Measurements from ENCODE around the gene PRKCH. TPM values are rescaled to one million over a fixed set of nuclear protein-coding genes. Genes with fewer than 3 reads are reported as not detected.

PRKCH gene
- total RNA-seq, 1 donor from 2014 or later, result 19.1 TPM

DNA sequence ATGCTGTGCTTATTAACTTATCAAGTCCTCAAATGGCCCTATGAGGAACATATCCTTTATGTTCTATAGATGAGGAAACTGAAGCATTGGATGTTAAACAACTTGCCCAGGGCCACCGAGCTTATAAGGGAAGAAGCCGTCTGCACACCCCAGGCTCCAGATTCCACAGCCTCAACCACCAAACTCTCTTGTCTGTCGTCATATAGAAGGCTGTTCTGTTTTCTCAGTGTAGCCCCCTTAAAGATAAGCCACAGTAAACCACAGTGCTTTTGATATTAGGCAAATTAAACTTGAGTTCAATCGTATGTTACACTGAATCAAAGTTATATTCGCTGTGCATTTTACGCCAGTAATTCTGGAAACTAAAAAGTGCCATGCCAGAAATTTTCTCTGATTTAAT is 116.7 kb downstream of the PRKCH start:
- H3K4me1 Mint-ChIP-seq (ENCODE audit: unreplicated experiment), result peaks cover 39% of the 10 kb centered on the region
- no peak for DNase-seq (ENCODE audit: extremely low spot score, unreplicated experiment)
- TF ChIP-seq, protein P1, sequence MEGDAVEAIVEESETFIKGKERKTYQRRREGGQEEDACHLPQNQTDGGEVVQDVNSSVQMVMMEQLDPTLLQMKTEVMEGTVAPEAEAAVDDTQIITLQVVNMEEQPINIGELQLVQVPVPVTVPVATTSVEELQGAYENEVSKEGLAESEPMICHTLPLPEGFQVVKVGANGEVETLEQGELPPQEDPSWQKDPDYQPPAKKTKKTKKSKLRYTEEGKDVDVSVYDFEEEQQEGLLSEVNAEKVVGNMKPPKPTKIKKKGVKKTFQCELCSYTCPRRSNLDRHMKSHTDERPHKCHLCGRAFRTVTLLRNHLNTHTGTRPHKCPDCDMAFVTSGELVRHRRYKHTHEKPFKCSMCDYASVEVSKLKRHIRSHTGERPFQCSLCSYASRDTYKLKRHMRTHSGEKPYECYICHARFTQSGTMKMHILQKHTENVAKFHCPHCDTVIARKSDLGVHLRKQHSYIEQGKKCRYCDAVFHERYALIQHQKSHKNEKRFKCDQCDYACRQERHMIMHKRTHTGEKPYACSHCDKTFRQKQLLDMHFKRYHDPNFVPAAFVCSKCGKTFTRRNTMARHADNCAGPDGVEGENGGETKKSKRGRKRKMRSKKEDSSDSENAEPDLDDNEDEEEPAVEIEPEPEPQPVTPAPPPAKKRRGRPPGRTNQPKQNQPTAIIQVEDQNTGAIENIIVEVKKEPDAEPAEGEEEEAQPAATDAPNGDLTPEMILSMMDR (conservative IDR thresholded peaks at IDR 0.05), result no peak
- H3K36me3 Mint-ChIP-seq, result no peaks in the 10 kb centered on the region
- no peak overlapping the region for H3K4me3 Mint-ChIP-seq
- peaks cover 8% of the 10 kb centered on the region for H3K9me3 Mint-ChIP-seq
- H3K27ac Mint-ChIP-seq, result peak overlapping the region; percentile 95
- H3K27me3 Mint-ChIP-seq, result peaks cover 3% of the 10 kb centered on the region

DNA sequence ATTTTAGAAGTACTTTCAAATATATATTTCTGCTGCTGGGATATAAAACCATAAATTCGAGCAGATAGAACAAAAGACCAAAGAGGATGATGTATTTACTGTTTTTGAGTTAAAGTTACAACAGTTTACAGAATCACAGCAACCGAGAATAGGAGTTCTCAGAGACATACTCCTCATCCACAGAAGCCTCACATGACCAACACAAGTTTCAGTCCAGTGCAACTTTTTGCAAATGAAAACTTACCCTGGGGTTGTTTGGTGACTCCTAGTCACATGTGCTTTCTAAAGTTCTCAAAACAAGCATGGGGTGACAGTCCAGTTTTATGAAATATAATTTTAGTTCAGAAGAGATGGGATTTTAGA is 117.1 kb downstream of the PRKCH start:
- TF ChIP-seq, protein P1 (conservative IDR thresholded peaks at IDR 0.05), result no peak
- no peak for DNase-seq (ENCODE audit: extremely low spot score, unreplicated experiment)
- Mint-ChIP-seq H3K27ac (peak overlapping the region; percentile 95), H3K27me3 (peaks cover 3% of the 10 kb centered on the region), H3K4me1 (ENCODE audit: unreplicated experiment) (peaks cover 35% of the 10 kb centered on the region), H3K9me3 (peaks cover 8% of the 10 kb centered on the region), H3K36me3 (no peaks in the 10 kb centered on the region), H3K4me3 (peak overlapping the region; percentile 51)

DNA sequence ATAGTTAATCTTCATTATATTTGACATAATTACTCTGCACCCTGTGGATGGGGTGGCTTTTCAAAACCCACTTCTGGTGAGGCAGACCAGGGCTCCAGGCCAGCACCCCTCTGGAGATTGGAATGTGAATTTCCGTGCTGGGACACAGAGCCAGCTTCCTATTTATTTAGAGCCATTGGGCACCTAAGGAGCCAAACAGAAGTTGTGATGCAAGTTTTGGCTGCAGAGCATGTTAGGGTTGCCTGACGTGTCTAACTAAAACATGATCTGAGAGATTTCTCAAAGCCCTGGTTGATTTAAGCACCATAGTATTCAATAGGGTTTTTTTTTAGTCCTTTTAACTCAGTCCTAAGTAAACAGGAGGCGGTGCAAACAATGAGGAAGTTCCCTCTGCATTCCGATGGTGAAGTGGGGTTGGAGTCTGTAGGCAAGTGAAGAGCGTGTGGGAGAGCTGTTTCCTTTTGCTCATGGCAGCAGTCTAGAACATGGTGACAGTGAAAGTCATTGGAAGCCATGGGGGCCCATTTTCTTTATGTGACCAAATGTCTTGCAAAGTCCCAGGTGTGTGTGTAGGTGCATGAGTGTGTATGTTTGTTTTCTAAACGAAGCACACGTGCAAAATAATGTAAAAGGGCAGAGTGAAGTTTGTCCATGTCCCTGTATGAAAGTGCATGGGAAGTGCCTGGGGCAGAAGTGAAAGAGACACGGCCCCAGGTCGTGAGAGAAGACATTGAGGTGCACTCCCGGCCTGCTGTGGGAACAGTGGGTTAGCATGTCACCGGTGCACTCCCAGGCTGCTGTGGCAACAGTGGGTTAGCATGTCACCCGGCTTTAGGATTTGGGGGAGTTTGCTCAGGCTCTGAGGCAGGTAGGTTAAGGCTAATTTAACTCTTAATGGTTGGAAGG is 117.7 kb downstream of the PRKCH start:
- H3K36me3 Mint-ChIP-seq, result no peaks in the 10 kb centered on the region
- no peak for DNase-seq (ENCODE audit: extremely low spot score, unreplicated experiment)
- TF ChIP-seq, protein P1 (conservative IDR thresholded peaks at IDR 0.05), result no peak
- H3K4me1 Mint-ChIP-seq (ENCODE audit: unreplicated experiment), result peaks cover 35% of the 10 kb centered on the region
- peaks cover 3% of the 10 kb centered on the region for H3K27me3 Mint-ChIP-seq
- H3K27ac Mint-ChIP-seq, result peak overlapping the region; percentile 95
- H3K9me3 Mint-ChIP-seq, result peaks cover 8% of the 10 kb centered on the region
- H3K4me3 Mint-ChIP-seq, result peak overlapping the region; percentile 72

DNA sequence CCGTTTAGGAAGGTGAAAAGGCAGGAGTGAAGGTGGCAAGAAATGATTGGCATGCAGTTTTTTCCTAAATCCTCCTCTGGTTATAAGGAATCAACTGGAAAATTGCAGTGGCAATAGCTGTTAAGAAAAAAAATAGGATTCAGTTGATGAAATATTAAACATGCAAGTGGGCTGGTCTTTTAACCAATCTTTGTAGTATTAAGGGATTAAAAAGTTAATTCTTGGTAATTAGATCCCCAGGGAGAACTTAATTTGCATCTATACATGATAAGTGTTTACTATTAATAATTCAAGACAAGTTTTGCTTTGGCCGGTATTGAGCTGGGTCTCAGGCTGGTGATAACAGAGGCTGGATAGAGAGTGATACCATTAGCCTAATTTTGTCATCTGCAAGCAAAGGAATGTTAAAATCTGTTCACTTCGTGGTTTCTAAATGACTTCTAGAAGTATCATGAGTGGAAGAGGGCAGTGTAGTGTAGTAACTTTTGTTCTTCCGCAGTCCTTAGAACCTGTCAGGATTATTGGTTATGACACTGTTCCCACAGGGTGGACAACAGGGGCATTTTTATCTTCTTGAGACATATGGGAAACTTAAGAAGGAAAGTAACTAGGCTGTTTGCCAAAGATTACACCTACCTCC is 118.5 kb downstream of the PRKCH start:
- H3K9me3 Mint-ChIP-seq, result peaks cover 8% of the 10 kb centered on the region
- H3K4me1 Mint-ChIP-seq (ENCODE audit: unreplicated experiment), result peaks cover 35% of the 10 kb centered on the region
- TF ChIP-seq, protein P1 (conservative IDR thresholded peaks at IDR 0.05), result no peak
- no peaks in the 10 kb centered on the region for H3K36me3 Mint-ChIP-seq
- no peak for DNase-seq (ENCODE audit: extremely low spot score, unreplicated experiment)
- peak overlapping the region; percentile 95 for H3K27ac Mint-ChIP-seq
- H3K27me3 Mint-ChIP-seq, result peaks cover 3% of the 10 kb centered on the region
- peak overlapping the region; percentile 72 for H3K4me3 Mint-ChIP-seq

DNA sequence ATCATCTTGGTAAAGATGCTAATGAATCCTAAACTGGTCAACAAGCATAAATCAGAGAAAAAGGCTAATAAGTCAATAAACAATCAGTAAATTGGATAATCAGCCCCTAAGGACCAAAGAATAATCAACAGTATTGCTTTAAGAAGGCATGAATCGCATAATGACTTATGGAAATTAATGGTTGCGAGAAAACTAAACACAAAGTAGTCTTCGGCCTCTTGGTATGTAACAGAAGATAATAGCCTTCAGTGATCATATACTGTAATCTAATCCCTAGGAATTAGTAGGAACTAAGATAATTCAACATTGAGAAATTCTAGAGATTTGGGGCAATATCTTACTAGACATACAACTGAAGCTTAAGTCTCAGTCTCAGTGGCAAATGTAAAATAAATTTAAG is 122.1 kb downstream of the PRKCH start:
- TF ChIP-seq, protein P1 (conservative IDR thresholded peaks at IDR 0.05), result no peak
- Mint-ChIP-seq H3K4me1 (ENCODE audit: unreplicated experiment) (peaks cover 17% of the 10 kb centered on the region), H3K27me3 (no peaks in the 10 kb centered on the region), H3K4me3 (no peak overlapping the region), H3K9me3 (peaks cover 8% of the 10 kb centered on the region), H3K36me3 (no peaks in the 10 kb centered on the region), H3K27ac (no peak overlapping the region)
- DNase-seq (ENCODE audit: extremely low spot score, unreplicated experiment), result no peak

Data from type B pancreatic cell (in vitro differentiated cells).